HG03060 (cell line): ENCODE data around the gene WDR82.

Experiments used
- ATAC-seq: cut with Tn5 transposase; IDR thresholded peaks from one replicate; pipeline ENCODE4 v1.9.1; 2021; ENCODE audit warnings: low read depth, moderate number of reproducible peaks; ENCODE audit not compliant: unreplicated experiment

WDR82 gene

GRCh38 chr3:52310861-52311575 lies 32.6 kb upstream of the WDR82 start:
- no peak for ATAC-seq

GRCh38 chr3:52308308-52308707 lies 29.9 kb upstream of the WDR82 start:
- ATAC-seq = no peak

GRCh38 chr3:52306978-52307377 lies 28.5 kb upstream of the WDR82 start:
- no peak for ATAC-seq

- ATAC-seq = no peak
These were observed 27.5 kb upstream of the WDR82 start for GRCh38 chr3:52305926-52306325.

GRCh38 chr3:52303811-52304210 lies 25.4 kb upstream of the WDR82 start:
- no peak for ATAC-seq

- no peak for ATAC-seq
These were observed 24.1 kb upstream of the WDR82 start for GRCh38 chr3:52302426-52303145.

GRCh38 chr3:52299879-52300611 lies 21.6 kb upstream of the WDR82 start:
- ATAC-seq = no peak

- no peak for ATAC-seq
These were observed 20.9 kb upstream of the WDR82 start for GRCh38 chr3:52299247-52299878.

- no peak for ATAC-seq
These were observed 20.0 kb upstream of the WDR82 start for GRCh38 chr3:52298149-52299098.

GRCh38 chr3:52297242-52298148 lies 19.0 kb upstream of the WDR82 start:
- ATAC-seq = no peak

GRCh38 chr3:52295671-52296208 lies 17.3 kb upstream of the WDR82 start:
- no peak for ATAC-seq

GRCh38 chr3:52294320-52295150 lies 16.1 kb upstream of the WDR82 start:
- ATAC-seq = no peak

- ATAC-seq = no peak
These were observed 15.3 kb upstream of the WDR82 start for GRCh38 chr3:52293491-52294319.

GRCh38 chr3:52292247-52293065 lies 14.0 kb upstream of the WDR82 start:
- ATAC-seq = no peak

GRCh38 chr3:52291508-52292181 lies 13.2 kb upstream of the WDR82 start:
- ATAC-seq = no peak
